Kasumi-1 (cell line): ENCODE data around the gene SCGB1A1.
"Not testable (repeated sequence)": the region's sequence is repeated elsewhere in the genome, so short reads cannot be mapped to it uniquely, and the experiment has no call there.

Experiments used
- DNase-seq, 2 experiments: peaks; one replicate each; lab custom pipeline; 2025; lab: John Stamatoyannopoulos, UW

The SCGB1A1 gene

GRCh38 chr11:62449912-62450311 is 31.1 kb downstream of the SCGB1A1 start:
- not testable (repeated sequence) for DNase-seq

DNA sequence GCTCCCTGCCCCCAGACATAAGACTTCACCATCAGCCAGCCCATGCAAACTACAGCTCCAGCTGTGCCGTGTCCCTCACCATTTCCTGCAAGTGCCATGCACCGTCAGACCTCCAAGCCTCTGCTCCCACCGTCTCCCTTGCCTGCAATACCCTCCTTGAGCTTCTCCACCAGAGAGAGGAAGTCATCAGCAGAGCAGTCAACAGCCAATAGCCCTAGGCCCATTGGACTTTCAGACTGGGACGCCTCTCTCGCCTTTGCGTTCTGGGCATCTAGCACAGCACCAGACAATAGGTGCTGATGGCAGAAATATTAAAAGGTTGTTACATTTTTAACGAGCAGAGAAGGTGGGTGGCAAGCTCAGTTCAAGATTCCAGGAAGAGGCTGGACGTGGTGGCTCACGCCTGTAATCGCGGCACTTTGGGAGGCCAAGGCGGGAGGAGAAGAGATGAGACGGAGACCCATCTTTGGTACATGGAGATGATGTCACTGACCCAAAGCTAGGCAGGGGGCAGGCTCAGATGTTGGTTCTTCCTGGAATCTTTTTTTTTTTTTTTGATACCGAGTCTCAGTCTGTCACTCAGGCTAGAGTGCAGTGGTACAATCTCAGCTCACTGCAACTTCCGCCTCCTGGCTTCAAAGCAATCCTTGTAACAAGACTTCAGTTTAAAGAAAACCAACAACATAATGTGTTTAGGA is 31.9 kb downstream of the SCGB1A1 start:
- no peak for DNase-seq

DNA sequence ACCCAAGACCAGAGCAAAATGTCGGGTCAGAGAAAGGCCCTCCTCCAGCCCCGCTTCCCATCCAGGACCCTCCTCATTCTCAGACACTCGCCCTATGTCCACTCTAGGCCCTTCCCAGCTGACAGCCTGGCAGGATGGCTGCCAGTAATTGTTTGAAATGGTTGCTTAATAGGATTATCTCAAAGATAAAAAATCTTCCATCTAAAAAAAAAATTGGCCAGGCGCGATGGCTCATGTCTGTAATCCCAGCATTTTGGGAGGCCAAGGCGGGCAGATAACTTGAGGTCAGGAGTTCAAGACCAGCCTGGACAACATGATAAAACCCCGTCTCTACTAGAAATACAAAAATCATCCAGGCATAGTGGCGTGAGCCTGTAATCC is 32.4 kb downstream of the SCGB1A1 start:
- DNase-seq = no peak

DNA sequence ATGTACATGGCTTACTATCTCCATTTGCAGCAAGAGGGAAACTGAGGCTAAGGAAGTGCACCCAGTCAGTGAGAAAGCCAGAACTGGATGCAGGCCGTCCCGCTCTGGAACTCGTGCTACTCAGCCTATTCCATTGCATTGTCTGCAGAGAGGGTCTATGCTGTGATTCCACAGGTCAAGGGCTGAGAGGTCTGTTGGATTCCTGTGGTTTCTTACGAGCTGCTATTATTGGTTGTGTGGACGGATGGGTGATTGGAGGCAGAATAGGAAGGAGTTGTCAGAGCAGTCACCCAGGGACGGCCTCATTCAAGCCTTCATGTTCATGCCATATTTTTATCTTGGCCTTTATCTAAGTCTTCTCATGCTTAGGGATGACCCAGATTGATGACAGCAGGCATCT is 33.4 kb downstream of the SCGB1A1 start:
- no peak for DNase-seq

DNA sequence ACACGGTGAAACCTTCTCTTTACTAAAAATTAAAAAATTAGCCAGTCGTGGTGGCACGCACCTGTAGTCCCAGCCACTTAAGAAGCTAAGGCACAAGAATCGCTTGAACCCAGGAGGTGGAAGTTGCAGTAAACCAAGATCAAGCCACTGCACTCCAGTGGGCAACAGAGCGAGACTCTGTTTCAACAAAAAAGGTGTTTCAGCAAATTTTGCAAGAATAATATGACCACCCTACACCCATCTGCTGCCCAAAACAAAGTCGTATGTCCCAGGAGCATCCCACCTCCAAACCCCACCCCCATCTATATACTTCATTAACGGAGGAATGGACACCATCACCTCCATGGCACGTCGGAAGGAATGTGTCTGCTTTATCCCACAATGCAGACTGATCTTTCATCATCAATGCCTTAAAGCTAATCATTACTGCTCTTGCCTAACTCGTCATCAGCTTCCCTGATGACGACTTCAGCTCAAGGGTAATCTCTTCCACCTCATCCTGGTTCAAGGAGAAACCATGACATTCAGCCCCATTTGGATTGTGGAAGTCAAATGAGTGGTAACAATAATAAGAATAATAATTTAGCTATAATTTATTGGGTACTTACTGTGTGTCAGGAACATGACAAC is 34.1 kb downstream of the SCGB1A1 start:
- DNase-seq = no peak

GRCh38 chr11:62456630-62457029 is 37.8 kb downstream of the SCGB1A1 start:
- no peak for DNase-seq

DNA sequence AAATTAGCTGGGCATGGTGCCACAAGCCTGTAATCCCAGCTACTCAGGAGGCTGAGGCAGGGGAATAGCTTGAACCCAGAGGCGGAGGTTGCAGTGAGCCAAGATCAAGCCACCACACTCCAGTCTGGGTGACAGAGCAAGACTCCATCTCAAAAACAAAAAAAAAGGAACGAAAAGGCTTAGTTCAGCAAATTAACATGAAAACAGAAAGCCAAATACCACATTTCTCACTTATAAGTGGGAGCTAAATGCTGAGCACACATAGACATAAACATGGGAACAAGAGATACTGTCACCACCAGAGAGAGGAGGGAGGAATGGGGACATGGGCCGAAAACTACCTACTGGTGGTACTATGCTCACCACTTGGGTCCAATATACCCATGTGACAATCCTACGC is 38.6 kb downstream of the SCGB1A1 start:
- no peak for DNase-seq

DNA sequence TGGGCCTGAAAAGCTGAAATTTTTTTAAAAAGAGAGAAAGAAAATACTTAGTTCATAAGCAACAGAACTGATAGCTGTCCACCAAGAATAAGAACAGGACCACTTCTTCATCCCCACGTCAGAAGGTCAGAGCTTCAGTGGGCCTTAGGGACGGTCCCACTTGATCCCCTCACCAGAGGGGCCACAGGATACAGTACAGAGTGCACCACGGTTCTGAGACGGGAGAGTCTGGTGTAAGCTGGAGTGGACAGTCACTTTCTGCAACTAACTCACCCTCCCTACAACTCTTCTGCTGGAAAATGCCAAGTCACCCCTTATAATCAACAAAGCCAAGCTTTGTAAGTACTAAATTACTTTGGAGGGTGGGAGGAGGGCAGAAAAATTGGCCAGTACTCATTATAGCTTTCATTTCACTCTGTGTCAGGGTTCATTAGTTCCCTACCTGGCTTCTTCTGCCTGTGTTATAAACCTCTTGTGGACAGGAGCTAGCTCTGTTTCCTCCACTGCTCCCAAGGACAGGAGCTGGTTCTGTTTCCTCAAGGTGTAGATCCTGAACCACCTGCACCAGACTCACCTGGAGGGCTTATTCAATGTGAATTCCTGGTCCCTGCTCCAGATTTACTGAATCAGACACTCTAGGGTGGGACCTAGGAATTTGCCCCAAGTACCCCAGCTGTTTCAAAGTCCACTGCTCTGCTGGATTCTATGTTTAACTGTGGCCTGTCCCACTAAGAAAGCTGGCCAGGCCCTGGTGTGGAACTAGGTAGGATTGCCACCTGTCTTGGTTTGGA is 39.6 kb downstream of the SCGB1A1 start:
- DNase-seq = no peak

DNA sequence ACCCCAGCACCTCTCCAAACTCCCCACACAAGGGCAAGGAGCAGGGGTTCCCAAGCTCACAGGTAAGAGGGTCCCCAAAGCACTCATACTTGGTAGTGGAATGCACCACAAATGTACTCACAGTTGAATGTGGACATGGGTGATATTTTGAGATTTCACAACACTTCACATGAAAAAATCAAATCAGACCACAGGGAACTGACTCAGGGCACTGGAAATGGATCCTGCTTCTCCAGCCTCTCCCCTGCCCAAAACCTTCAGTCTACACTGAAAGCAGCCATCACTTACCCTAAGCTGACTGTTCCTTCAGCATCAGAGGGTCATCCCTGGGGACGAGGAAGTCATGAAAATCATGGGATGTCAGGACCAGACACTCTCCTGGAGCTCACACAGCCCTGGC is 40.2 kb downstream of the SCGB1A1 start:
- DNase-seq = no peak

DNA sequence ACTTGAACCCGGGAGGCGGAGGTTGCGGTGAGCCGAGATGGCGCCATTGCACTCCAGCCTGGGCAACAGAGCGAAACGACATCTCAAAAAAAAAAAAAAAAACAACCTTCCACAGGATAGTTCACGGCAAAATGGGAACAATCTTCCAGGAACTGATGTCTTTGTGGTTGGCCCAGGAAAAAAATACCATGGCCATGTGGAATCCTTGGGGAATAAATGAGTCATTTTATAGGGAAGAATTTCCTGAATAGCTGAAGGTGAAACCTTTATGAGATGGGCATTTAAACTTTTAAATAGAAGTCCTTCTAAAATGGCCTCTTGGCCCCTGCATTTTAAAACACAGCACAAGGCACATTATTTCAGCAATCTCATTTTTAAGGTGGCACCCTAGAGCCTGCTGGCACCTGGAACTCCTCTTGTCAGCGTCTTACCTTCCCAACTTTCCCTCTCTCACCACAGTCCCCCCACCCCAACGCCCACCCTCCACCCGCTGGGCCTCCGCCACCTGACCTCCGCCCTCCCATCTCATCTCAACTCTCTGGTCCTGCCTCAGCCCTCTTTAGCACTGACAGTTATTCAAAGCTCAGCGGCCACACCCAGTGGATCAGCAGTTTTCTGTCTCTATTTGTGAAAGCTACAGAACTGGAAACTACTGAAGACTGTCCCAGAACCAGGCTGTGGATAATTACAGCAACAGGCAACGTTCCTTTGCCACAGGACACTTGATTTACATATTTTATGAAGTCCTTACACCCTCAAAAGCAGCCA is 43.1 kb downstream of the SCGB1A1 start:
- no peak for DNase-seq

DNA sequence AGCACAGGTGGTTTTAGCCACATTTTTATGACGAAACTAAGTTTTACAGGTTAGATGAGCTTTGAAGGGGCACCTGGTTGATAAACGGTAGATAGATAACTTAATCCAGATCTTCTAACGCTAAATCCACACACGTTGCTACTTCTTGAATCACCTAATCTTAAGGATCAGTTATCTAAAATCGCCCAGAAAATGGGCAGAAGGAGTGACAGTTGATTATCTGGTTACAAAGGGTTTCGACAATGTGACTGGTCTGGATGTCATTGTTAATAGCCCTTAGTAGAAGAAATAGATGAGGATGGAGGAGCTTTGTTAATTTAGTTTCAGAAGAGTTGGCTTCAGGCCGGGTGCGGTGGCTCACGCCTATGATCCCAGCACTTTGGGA is 43.7 kb downstream of the SCGB1A1 start:
- no peak for DNase-seq

GRCh38 chr11:62463121-62463542 is 44.3 kb downstream of the SCGB1A1 start:
- DNase-seq = no peak

GRCh38 chr11:62464655-62465054 is 45.8 kb downstream of the SCGB1A1 start:
- DNase-seq = no peak

GRCh38 chr11:62466444-62466843 is 47.6 kb downstream of the SCGB1A1 start:
- DNase-seq = no peak

- no peak for DNase-seq
These were observed 49.7 kb downstream of the SCGB1A1 start for GRCh38 chr11:62468577-62468976.

- DNase-seq = no peak
These were observed 52.8 kb downstream of the SCGB1A1 start for GRCh38 chr11:62471603-62472002.

DNA sequence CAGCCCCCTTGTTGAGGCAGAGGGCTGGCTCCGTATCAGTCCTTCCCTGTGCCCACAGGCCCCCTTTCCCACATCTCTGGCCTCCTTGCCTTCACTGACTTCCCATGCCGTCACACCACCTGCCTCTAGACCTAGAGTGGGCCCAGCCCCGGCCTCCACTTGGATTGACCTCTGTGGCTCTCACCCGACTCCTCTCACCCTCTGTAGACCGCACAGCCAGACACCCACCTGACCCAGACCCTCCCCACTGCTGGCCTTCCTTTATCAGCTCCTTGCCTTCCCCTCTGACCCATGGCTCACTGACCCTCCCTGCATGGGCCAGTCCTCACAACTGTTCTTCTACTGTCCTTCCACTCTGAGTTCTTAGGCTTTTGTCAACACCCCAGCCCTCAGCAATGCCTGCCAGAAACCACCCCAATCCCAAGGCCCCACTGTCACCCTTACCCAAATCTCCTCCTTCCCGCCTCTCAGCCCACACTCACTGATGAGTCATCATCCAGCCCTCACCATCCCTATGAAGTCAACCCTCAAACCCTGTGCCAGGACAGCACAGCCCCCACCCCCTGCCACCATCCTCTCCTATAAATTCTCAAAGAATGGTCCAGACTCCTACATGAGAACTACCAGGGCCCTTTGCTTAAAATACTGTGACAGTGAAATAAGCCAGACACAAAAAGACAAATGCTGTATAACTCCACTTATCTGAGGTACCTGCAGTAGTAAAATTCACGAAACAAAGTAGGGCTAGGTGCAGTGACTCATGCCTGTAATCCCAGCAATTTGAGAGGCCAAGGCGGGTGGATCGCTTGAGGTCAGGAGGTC is 53.4 kb downstream of the SCGB1A1 start:
- DNase-seq = no peak
